GM10248 (cell line): ENCODE results near the gene PRRT1B.

Source experiments
- CTCF ChIA-PET: fragments of 300-600 bp; sonication (Branson Sonifier 250); formaldehyde crosslinking; extraction: SDS; loops from one replicate; lab custom pipeline; 2021; ENCODE audit warnings: antibody characterized with exemption; lab: Yijun Ruan, JAX
- POLR2A ChIA-PET: fragments of 350-650 bp; sonication (Branson Sonifier 250); formaldehyde crosslinking; extraction: SDS; loops from one replicate; lab custom pipeline; 2020; ENCODE audit warnings: antibody characterized with exemption; lab: Yijun Ruan, JAX
- DNase-seq: peaks from one replicate; pipeline ENCODE4 v3.0.0; 2012; ENCODE audit errors: extremely low spot score
- TF ChIP-seq, protein P1 (sequence below): IDR thresholded peaks from 2 replicates; pipeline ENCODE4 v1.5.1; 2012; ENCODE audit warnings: mild to moderate bottlenecking, low read depth; ENCODE audit errors: extremely low read depth, missing control alignments, control extremely low read depth

The PRRT1B gene

GRCh38 chr9:131588396-131588795 lies 43.1 kb downstream of the PRRT1B start:
- ChIA-PET POLR2A (no interaction called here), CTCF (interaction anchor here (1.5 to 8.5 kb wide), 3 partner anchors 18 to 154 kb away, joined by 3 to 96 read pairs (median 5); partner anchors contain the start of gene RAPGEF1)
- no peak for DNase-seq
- TF ChIP-seq, protein P1, sequence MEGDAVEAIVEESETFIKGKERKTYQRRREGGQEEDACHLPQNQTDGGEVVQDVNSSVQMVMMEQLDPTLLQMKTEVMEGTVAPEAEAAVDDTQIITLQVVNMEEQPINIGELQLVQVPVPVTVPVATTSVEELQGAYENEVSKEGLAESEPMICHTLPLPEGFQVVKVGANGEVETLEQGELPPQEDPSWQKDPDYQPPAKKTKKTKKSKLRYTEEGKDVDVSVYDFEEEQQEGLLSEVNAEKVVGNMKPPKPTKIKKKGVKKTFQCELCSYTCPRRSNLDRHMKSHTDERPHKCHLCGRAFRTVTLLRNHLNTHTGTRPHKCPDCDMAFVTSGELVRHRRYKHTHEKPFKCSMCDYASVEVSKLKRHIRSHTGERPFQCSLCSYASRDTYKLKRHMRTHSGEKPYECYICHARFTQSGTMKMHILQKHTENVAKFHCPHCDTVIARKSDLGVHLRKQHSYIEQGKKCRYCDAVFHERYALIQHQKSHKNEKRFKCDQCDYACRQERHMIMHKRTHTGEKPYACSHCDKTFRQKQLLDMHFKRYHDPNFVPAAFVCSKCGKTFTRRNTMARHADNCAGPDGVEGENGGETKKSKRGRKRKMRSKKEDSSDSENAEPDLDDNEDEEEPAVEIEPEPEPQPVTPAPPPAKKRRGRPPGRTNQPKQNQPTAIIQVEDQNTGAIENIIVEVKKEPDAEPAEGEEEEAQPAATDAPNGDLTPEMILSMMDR, result no peak

DNA sequence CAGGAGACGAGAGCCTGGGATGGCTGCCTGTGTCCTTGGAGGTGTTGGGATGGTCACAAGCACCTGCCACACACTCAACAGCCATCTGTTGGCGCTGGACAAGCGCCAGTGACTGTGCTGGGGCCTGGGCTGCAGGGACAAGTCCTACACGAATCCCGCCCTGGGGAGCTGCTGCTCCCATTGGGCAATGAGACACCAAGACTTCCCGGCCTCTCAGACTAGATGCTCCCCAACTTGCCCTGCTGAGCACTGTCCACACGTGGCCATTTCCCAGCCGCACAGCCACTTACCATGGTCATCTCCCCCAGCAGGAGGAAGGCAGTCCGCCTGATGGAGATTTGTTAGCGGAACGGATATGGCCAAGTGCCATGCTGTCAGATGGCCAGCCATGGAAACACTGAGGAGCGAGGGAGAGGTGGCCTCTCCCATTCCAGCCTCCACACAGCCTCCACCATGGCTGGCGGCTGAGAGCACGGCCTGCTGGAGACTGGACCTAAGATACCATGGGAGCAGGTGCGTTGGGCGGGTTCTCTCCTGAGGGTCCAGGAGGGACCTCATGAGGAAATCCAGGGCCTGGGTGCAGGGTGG lies 43.9 kb downstream of the PRRT1B start:
- no peak for DNase-seq
- ChIA-PET CTCF (interaction anchor here (1.5 to 8.5 kb wide), 3 partner anchors 18 to 153 kb away, joined by 3 to 96 read pairs (median 5); partner anchors contain the start of gene RAPGEF1), POLR2A (no interaction called here)
- TF ChIP-seq, protein P1, result no peak

- TF ChIP-seq, protein P1, result no peak
- ChIA-PET POLR2A (no interaction called here), CTCF (interaction anchor here (2.2 to 8.5 kb wide), 5 partner anchors 11 to 165 kb away, joined by 5 to 96 read pairs (median 14); partner anchors contain the start of gene RAPGEF1)
These were observed 44.7 kb downstream of the PRRT1B start for GRCh38 chr9:131589993-131590392.

GRCh38 chr9:131590449-131590848 lies 45.1 kb downstream of the PRRT1B start:
- ChIA-PET CTCF (interaction anchor here (2.2 to 8.5 kb wide), 4 partner anchors 11 to 164 kb away, joined by 6 to 96 read pairs (median 28); partner anchors contain the start of gene RAPGEF1), POLR2A (no interaction called here)
- DNase-seq, result no peak
- TF ChIP-seq, protein P1, result no peak

More at GRCh38 chr9:131589993-131590392, 44.7 kb downstream of the PRRT1B start:
- DNase-seq, result no peak

- CTCF ChIA-PET, result interaction anchor here (0.6 to 8.5 kb wide), 25 partner anchors 12 to 1178 kb away, joined by 3 to 96 read pairs (median 5); partner anchors contain the start of gene RAPGEF1
- DNase-seq, result peak; percentile 85
- POLR2A ChIA-PET, result interaction anchor here (0.9 kb wide), 1 partner anchor 148 kb away, joined by 3 read pairs; no protein-coding TSS in a partner anchor
- TF ChIP-seq, protein P1, result peak; percentile 84
These were observed 45.9 kb downstream of the PRRT1B start for GRCh38 chr9:131590907-131591844.

DNA sequence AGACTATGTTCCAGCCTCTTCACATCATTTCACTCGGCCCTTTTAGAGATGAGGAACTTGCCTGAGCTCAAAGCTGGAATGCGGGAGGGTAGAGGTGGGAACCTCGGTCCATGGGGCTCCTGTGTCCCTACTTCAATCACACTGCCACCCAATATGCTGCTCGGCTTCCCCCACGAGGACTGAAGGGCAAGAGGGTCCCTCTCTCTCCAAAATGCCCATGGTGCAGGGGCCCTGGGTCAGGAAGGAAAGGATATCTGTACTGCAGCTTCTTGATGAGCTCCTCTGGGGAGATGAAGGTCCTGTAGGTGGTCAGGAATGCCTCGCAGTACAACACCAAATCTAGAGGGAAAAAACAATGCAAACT lies 46.5 kb downstream of the PRRT1B start:
- POLR2A ChIA-PET, result interaction anchor here (0.9 kb wide), 1 partner anchor 147 kb away, joined by 3 read pairs; no protein-coding TSS in a partner anchor
- CTCF ChIA-PET, result interaction anchor here (0.6 to 8.5 kb wide), 25 partner anchors 12 to 1177 kb away, joined by 3 to 96 read pairs (median 5); partner anchors contain the start of gene RAPGEF1
- TF ChIP-seq, protein P1, result no peak
- DNase-seq, result no peak
